ENCODE measurements around the gene DDX43. TPM values are rescaled to one million over a fixed set of nuclear protein-coding genes. Genes with fewer than 3 reads are reported as not detected.
"Not testable (repeated sequence)": the region's sequence is repeated elsewhere in the genome, so short reads cannot be mapped to it uniquely, and the experiment has no call there.

DDX43 gene
- total and polyA plus RNA-seq, 9 donors: 0.83 to 3.6 (median 1.3) TPM

- Histone ChIP-seq H3K9me3 (no peaks in the 10 kb centered on the region), H3K4me1 (ENCODE audit: insufficient read depth) (no peaks in the 10 kb centered on the region), H3K27me3 (no peaks in the 10 kb centered on the region), H3K4me3 (peak overlapping the region; percentile 29), H3K36me3 (no peaks in the 10 kb centered on the region), H3K27ac (no peak overlapping the region)
- TF ChIP-seq POLR2A (IDR thresholded peaks at IDR 0.05) (no peak), EP300 (IDR thresholded peaks at IDR 0.05) (no peak), CTCF (IDR thresholded peaks at IDR 0.05) (no peak)
- intact Hi-C loops (cut with DNase I): no loop called here
- DNase-seq: peak in 3 of 5 donors; percentile 22 to 43 (median 24)
- whole genome bisulfite sequencing, 3 donors: 3 to 4% (median 3%) methylated on average over 37 to 38 of the region's 38 CpGs
Measured at GRCh38 chr6:73388800-73389512, 5.7 kb upstream of the DDX43 start.

GRCh38 chr6:73389854-73390253 lies 4.8 kb upstream of the DDX43 start:
- Histone ChIP-seq H3K27ac (no peak overlapping the region), H3K36me3 (no peaks in the 10 kb centered on the region), H3K9me3 (no peaks in the 10 kb centered on the region), H3K4me1 (ENCODE audit: insufficient read depth) (no peaks in the 10 kb centered on the region), H3K4me3 (no peak overlapping the region), H3K27me3 (no peaks in the 10 kb centered on the region)
- intact Hi-C loops (cut with DNase I): no loop called here
- DNase-seq: no peak
- TF ChIP-seq CTCF (IDR thresholded peaks at IDR 0.05): no peak
- no peak for TF ChIP-seq POLR2A (IDR thresholded peaks at IDR 0.05)
- TF ChIP-seq EP300 (IDR thresholded peaks at IDR 0.05): no peak
- WGBS, 3 donors: 86 to 90% (median 87%) methylated on average over 10 of the region's 10 CpGs

GRCh38 chr6:73391675-73392074 lies 3.0 kb upstream of the DDX43 start:
- 85 to 93% (median 91%) methylated on average over 2 of the region's 2 CpGs for WGBS, 3 donors
- DNase-seq: no peak
- Histone ChIP-seq H3K27ac (no peak overlapping the region), H3K27me3 (no peaks in the 10 kb centered on the region), H3K9me3 (no peaks in the 10 kb centered on the region), H3K4me1 (ENCODE audit: insufficient read depth) (no peaks in the 10 kb centered on the region), H3K36me3 (no peaks in the 10 kb centered on the region), H3K4me3 (no peak overlapping the region)
- TF ChIP-seq POLR2A (IDR thresholded peaks at IDR 0.05) (no peak), CTCF (IDR thresholded peaks at IDR 0.05) (no peak), EP300 (IDR thresholded peaks at IDR 0.05) (no peak)
- intact Hi-C loops (cut with DNase I): no loop called here

GRCh38 chr6:73392188-73392587 lies 2.4 kb upstream of the DDX43 start:
- H3K27ac ChIP-seq; H3K36me3 ChIP-seq; H3K4me1 ChIP-seq (ENCODE audit: insufficient read depth); H3K4me3 ChIP-seq; DNase-seq; H3K9me3 ChIP-seq; H3K27me3 ChIP-seq; intact Hi-C loops (cut with DNase I): not testable (repeated sequence)
- WGBS, 3 donors: 69 to 70% (median 70%) methylated on average over 4 of the region's 4 CpGs

GRCh38 chr6:73393278-73393677 lies 1.4 kb upstream of the DDX43 start:
- no peaks in the 10 kb centered on the region for H3K4me1 ChIP-seq (ENCODE audit: insufficient read depth)
- H3K27me3 ChIP-seq: no peaks in the 10 kb centered on the region
- intact Hi-C loops (cut with DNase I): no loop called here
- H3K27ac ChIP-seq: no peak overlapping the region
- H3K36me3 ChIP-seq: no peaks in the 10 kb centered on the region
- no peak overlapping the region for H3K4me3 ChIP-seq
- no peaks in the 10 kb centered on the region for H3K9me3 ChIP-seq
- no peak for DNase-seq
- 90 to 93% (median 90%) methylated on average over 3 of the region's 3 CpGs for WGBS, 3 donors
- no peak for TF ChIP-seq CTCF (IDR thresholded peaks at IDR 0.05)
- no peak for TF ChIP-seq POLR2A (IDR thresholded peaks at IDR 0.05)
- no peak for TF ChIP-seq EP300 (IDR thresholded peaks at IDR 0.05)

All from ovary (tissue), 9 donors.